ENCODE data around the gene CABLES2. TPM values are rescaled to one million over a fixed set of nuclear protein-coding genes. Genes with fewer than 3 reads are reported as not detected.

CABLES2 gene
- total RNA-seq, 1 donor from 2014 or later, result 1.2 TPM

DNA sequence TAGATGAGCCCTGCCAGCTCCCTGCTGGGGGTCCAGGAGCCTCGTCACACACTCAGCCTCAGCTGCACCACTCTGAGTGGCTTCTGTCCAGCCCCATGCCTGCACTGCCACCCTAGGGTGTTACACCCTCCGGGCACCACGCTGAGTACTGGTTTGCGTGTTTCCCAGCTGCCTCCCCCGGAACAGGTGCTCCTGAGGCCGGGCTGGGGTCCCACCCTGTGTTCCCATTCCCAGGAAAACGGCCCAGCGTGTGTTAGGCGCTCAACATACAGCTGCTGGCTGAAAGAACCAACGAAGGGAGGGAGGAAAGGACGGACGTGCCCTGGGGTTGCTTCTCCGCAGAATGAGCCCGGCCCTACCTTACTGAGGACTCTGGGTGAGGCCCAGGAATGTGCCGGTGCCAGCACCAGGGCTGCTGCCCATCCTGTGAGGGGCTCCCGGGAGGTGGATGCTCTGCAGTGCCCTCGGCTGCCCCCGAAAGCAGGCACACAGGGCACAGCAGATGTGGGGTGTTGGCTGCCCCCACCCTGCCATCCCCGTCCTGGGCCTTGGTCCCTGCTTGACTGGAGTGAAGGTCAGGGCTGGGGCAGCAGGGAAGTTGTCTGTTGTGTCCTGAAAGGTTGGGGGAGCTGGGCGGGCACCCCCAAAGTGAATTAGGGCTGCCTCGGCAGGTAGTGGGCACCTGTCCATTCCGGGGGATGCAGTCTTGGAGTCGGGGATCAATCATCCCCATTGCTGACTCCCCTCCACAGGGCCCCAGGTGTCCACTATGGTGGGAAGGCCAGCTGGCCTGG is 56.3 kb downstream of the CABLES2 start:
- DNase-seq (ENCODE audit: low read depth, low spot score), result no peak

DNA sequence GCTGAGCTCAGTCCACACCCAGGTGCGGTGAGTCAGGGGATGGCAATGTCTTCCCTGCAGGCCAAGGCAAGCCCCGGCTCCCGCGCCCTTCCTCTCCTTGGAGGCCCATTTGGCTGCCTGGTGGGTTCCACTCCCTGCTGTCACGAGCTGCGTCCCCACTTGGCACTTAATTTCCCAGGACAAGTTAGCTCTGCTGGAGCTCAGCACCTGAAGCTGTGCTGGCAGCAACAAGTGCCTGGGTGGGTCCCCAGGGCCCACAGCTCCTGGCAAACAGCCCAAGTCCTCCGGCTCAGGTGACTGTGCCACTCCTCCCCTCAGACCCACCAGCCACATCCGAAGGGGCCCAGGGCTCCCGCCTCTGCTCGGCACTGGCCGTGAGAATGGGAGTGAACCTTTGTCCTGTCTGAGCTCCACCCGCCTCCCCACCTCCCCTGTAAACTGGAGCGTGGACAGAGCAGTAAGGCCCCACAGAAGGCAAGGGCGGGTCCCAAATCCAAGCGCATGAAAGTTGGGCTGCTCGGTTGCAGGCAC is 56.9 kb downstream of the CABLES2 start:
- DNase-seq (ENCODE audit: low read depth, low spot score), result no peak

DNA sequence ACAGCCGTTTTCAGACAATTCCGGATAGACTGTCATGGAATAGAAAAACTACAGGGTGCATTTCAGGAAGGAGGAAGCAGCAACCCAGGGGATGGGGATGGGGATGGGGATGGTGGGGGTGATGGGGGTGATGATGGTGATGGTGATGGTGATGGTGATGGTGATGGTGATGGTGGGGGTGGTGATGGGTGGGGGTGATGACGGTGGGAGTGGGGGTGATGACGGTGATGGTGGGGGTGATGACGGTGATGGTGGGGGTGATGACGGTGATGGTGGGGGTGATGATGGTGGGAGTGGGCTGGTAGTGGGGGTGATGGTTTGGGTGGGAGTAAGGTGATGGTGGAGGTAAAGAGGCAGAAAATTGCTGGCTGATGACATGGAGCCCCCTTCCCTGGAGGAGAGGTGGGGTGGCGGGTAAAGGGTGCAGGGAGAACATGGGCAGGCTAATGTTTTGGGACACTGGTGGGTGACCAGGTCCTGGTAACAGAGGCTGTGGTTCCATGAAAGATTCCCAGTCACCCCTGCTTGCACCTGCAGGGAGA is 57.5 kb downstream of the CABLES2 start:
- no peak for DNase-seq (ENCODE audit: low read depth, low spot score)

DNA sequence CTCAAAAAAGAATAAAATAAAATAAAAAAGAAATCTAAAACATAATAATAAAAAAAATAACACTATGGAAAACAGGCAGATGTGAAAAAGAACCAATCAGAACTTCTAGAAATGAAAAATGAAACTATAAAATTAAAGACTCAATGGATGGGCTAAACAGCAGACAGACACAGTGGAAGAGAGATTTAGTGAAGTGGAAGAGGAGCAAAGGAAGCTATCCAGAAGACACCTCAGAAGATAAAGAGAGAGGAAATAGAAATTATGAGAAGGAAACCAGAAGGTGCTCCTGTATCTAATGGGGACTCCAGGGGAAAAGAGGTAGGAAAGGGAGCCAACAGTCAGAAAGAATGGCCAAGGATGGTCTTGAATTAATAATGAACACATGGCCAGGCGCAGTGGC is 58.5 kb downstream of the CABLES2 start:
- DNase-seq (ENCODE audit: low read depth, low spot score), result no peak

DNA sequence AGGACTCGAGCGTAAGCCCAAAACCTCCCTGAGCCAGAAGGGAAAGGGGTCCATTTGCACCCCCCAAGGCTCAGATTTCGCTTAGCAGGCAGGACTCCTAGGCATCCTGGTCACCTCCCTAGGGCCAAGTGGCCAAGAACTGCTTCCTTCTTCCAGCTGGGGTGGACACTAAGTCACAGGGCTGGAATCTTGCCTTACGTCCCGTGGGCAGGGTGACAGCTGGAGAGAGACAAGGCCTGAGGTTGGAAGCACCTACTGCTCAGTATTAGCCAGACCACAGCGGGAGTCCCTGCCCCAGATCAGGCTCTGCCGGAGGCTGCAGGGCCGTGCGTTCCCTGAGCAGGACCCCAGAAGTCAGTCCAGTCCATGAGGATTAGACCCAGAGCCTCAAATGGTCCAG is 59.6 kb downstream of the CABLES2 start:
- no peak for DNase-seq (ENCODE audit: low read depth, low spot score)

DNA sequence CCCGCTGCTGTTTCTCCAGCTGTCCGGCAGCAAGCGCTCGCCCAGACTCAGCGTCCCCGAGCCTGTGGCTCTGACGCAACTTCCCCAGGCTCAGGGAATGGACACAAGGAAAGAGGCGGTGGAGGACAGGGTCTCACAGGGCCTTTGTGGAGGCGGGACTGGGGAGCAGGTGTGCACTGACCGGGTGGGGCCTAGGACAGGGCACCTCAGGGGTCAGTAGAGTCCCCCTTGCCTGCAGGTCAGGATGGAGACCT is 60.0 kb downstream of the CABLES2 start:
- DNase-seq (ENCODE audit: low read depth, low spot score), result no peak

DNA sequence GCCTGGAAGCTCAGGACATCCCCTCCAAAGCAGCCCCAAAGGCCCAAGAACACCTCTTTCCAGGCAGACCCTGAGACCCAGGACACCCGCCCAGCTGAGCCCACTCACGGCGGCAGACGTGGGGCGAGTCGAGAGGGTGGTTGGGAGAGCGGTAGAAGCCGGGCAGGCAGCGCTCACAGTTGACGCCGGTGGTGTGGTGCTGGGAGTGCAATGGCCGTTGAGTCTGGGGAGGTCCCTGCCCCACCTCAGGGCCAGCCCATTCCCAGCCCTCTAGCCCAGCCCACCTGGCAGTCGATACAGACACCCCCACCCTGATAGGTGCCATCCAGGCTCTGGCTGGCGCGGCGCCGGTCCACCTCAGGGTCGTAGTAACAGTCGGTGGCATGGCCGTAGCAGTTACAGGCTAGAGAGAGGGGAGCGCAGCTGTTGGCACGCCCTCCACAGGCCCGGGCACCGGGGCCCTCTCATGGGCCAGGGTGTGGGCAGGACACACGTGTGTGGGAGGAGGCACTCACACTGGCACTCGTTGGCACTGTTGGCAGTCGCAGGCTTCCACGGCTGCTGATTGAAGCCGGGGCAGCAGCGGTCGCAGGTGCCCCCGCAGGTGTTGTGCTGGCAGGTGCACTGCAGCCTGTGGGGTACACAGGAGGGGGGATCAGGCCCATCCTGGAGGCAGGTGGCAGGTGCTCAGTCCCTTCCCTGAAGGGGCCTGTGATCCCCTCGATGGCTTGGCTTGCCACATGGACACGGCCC is 60.5 kb downstream of the CABLES2 start:
- DNase-seq (ENCODE audit: low read depth, low spot score), result no peak

DNA sequence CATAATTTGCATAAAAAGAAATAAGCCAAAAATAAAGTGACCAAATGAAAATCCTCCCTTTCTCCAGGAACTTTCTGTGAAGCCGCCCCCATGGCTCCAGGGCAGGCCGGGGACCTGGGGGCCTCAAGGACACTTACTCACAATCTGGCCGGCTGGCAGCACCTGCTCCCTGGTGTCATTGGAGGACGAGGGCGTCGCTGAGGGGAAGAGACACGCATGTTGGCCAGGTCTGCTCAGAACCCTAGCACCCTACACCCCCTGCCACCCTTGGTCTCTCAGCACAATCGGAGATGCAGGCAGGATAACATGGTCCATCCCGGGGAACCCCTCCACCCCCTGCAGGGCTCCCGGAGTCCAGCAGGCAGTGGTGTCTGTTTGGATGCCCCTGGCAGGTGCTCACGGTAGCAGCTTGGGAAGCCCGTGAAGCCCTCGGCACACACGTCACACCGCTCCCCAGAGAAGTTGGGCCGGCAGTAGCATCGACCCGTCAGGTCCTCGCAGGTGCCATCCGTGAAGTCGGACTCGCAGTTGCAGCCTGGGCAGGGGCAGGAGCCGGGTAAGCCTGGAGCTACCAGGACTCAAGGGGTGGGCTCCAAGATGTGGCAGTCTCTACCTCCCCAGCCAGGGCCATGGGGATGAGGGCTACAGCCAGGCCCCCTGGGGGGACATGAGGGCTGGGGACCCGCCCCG is 61.3 kb downstream of the CABLES2 start:
- no peak for DNase-seq (ENCODE audit: low read depth, low spot score)

DNA sequence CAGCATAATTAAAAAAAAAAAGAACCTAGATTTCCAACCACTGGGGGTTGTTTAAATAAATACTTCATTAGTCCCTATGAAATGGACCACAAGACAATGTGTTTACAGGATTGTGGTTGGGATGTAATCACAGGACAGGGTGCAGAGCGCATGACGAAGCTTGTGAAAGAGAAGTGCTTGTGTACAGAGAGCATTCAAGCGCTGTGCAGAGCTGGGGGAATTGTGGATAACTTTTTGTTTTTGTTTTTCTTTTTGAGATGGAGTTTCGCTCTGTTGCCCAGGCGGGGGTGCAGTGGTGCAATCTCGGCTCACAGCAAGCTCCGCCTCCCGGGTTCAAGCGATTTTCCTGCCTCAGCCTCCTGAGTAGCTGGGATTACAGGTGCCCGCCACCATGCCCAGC is 62.3 kb downstream of the CABLES2 start:
- no peak for DNase-seq (ENCODE audit: low read depth, low spot score)

DNA sequence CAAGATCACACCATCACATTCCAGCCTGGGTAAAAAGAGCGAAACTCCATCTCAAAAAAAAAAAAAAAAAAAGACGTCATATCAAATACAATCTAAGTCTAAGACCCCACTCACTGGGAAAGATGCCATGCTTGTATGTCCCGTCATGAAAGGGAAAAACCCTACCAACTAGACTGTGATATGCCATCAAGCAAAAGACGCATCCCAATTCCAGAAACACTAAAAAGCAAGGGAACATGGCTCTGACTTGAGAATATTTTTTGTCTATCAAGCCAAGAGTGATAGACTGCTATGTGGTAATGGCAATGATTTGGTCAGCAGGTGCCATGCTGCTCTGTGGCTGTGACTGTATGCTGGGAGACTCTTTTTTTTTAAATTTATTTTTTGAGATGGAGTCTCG is 63.0 kb downstream of the CABLES2 start:
- no peak for DNase-seq (ENCODE audit: low read depth, low spot score)

DNA sequence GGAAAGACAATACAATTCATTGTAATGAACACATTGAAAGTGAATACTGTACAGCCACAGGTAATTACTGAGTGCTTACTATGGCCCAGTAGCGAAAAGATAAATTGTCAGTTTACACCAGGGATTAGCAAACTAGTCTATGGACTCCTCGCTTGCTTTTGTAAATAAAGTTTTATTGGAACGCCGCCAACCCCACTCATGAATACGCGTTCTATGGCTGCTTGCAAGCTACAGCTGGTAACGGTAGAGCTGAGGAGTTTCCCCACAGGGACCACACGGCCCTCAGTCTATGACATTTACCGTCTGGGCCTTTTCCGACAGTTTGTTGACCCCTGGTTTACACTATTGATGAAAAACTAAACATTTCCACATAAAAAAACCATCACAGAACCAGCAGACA is 64.2 kb downstream of the CABLES2 start:
- DNase-seq (ENCODE audit: low read depth, low spot score), result no peak

DNA sequence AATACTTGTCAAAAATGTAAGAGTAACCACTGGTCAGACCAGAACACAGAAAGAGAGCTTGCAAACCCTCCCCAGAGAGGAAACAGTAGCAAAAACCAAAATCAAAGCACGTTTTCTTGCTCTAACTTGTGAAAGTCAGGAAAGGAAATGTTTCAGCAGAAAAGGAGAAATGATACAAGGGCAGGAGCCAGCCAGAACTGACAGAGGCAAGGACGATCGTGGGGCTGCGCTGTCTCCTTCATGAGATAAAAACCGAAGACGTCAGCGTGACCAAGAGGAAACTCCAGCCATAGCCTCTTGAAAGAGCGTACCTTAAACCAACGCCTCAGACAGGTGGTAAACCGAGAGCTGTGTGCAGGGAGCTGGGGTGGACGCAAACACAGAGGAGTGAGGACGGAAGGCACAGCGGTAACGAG is 67.4 kb downstream of the CABLES2 start:
- no peak for DNase-seq (ENCODE audit: low read depth, low spot score)

Other genes starting within 250 kb of the CABLES2 start
- gene MTG2, start 224.3 kb downstream of the CABLES2 start, total RNA-seq, result 17.6 and 22.2 TPM in 2 replicates
- gene HRH3, start 187.0 kb downstream of the CABLES2 start, total RNA-seq, result not detected in 2 replicates
- 20.6 and 21.4 TPM in 2 replicates for gene OSBPL2, start 168.8 kb downstream of the CABLES2 start, total RNA-seq
- 150 and 167 TPM in 2 replicates for gene ADRM1, start 104.3 kb downstream of the CABLES2 start, total RNA-seq
- gene LAMA5, start 40.0 kb downstream of the CABLES2 start, total RNA-seq, result 54.0 and 60.6 TPM in 2 replicates
- gene RPS21, start 20.2 kb downstream of the CABLES2 start, total RNA-seq, result 478 and 921 TPM in 2 replicates
- not detected in 2 replicates for gene RBBP8NL, start 20.3 kb upstream of the CABLES2 start, total RNA-seq
- gene GATA5, start 68.7 kb upstream of the CABLES2 start, total RNA-seq, result 0.07 TPM in 1 of 2 replicates, not detected in the other
- gene SLCO4A1, start 235.2 kb upstream of the CABLES2 start, total RNA-seq, result 3.6 and 10.4 TPM in 2 replicates

Data from pulmonary artery endothelial cell (primary cell).